ENCODE data around the gene SERPINB7.

DNA sequence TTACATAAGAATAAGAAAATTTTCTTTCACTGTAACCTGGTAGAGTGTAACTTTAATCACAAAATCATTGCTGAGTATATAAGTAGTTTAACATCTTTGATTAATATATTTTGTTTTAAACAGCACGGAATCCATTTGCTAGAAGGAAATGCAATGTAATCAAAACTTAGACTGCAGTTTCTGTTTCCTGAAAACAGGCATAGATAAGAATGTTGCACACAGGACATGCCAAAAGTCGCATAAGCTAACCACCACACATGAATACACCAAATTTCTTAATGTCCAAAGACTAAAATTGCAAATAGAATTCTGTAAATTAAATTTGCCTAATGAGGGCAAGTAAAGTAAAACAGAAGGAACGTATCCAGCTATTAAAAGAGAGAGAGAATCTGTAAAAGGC, 61.2 kb downstream of the SERPINB7 start:
- TF ChIP-seq, protein P1, sequence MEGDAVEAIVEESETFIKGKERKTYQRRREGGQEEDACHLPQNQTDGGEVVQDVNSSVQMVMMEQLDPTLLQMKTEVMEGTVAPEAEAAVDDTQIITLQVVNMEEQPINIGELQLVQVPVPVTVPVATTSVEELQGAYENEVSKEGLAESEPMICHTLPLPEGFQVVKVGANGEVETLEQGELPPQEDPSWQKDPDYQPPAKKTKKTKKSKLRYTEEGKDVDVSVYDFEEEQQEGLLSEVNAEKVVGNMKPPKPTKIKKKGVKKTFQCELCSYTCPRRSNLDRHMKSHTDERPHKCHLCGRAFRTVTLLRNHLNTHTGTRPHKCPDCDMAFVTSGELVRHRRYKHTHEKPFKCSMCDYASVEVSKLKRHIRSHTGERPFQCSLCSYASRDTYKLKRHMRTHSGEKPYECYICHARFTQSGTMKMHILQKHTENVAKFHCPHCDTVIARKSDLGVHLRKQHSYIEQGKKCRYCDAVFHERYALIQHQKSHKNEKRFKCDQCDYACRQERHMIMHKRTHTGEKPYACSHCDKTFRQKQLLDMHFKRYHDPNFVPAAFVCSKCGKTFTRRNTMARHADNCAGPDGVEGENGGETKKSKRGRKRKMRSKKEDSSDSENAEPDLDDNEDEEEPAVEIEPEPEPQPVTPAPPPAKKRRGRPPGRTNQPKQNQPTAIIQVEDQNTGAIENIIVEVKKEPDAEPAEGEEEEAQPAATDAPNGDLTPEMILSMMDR (IDR thresholded peaks at IDR 0.05), result no peak
- TF ChIP-seq, protein P2, sequence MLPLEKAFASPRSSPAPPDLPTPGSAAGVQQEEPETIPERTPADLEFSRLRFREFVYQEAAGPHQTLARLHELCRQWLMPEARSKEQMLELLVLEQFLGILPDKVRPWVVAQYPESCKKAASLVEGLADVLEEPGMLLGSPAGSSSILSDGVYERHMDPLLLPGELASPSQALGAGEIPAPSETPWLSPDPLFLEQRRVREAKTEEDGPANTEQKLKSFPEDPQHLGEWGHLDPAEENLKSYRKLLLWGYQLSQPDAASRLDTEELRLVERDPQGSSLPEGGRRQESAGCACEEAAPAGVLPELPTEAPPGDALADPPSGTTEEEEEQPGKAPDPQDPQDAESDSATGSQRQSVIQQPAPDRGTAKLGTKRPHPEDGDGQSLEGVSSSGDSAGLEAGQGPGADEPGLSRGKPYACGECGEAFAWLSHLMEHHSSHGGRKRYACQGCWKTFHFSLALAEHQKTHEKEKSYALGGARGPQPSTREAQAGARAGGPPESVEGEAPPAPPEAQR (CRISPR knock-in tag; IDR thresholded peaks at IDR 0.05), result no peak
- TF ChIP-seq TCF7 (CRISPR knock-in tag; IDR thresholded peaks at IDR 0.05; ENCODE audit: low read depth), result no peak

Data from WTC11 (cell line).